SH-SY5Y (cell line): ENCODE measurements around the gene BICD2.

Experiments
- GATA2 ChIP-seq: IDR thresholded peaks from 2 replicates; pipeline ENCODE4 v1.6.1; 2011; ENCODE audit warnings: mild to moderate bottlenecking, low read depth, low read length
- GATA3 ChIP-seq: IDR thresholded peaks from 2 replicates; pipeline ENCODE4 v1.6.1; 2011; ENCODE audit warnings: low read depth, mild to moderate bottlenecking, low read length, moderate library complexity

GRCh38 chr9:92682269-92682668 is 82.4 kb downstream of the BICD2 start:
- TF ChIP-seq GATA3: no peak
- no peak for TF ChIP-seq GATA2
